WTC11 (cell line): ENCODE data around the gene NR3C2. TPM values are rescaled to one million over a fixed set of nuclear protein-coding genes. Genes with fewer than 3 reads are reported as not detected.

ENCODE experiments used
- ATAC-seq: fragments of 200-7000 bp; cut with Tn5 transposase; 2 replicates; pipeline ENCODE4 v1.10.0; 2021; ENCODE audit warnings: mild to moderate bottlenecking, moderate library complexity
- CTCF ChIA-PET: fragments of 300-600 bp; sonication (Branson Sonifier 250); formaldehyde crosslinking; loops from one replicate; lab custom pipeline; 2021; ENCODE audit warnings: antibody characterized with exemption; lab: Charles Lee
- POLR2A ChIA-PET: fragments of 350-600 bp; sonication (Branson Sonifier 250); formaldehyde crosslinking; loops from one replicate; lab custom pipeline; 2021; ENCODE audit warnings: antibody characterized with exemption; lab: Charles Lee
- DNase-seq: peaks from one replicate; pipeline ENCODE4 v3.0.0; 2021; ENCODE audit warnings: low spot score
- H3K27ac Mint-ChIP-seq: 2 replicates; pipeline ENCODE4 v1.8.0; 2021; ENCODE audit warnings: mixed read lengths
- H3K27me3 Mint-ChIP-seq: 2 replicates; pipeline ENCODE4 v1.8.0; 2021; ENCODE audit warnings: low read depth, mild to moderate bottlenecking, moderate library complexity, mixed read lengths
- H3K36me3 Mint-ChIP-seq: 2 replicates; pipeline ENCODE4 v1.8.0; 2021; ENCODE audit warnings: mixed read lengths
- H3K4me1 Mint-ChIP-seq: 2 replicates; pipeline ENCODE4 v1.8.0; 2022; ENCODE audit warnings: mixed read lengths
- H3K4me3 Mint-ChIP-seq: 2 replicates; pipeline ENCODE4 v1.8.0; 2021; ENCODE audit warnings: mild to moderate bottlenecking, moderate library complexity, mixed read lengths
- H3K9me3 Mint-ChIP-seq: 2 replicates; pipeline ENCODE4 v1.8.0; 2021; ENCODE audit warnings: mixed read lengths
- ATF1 ChIP-seq: sonication (generic); formaldehyde crosslinking; IDR thresholded peaks from 2 replicates; pipeline ENCODE4 v1.8.1; 2023; ENCODE audit warnings: mild to moderate bottlenecking, moderate library complexity, missing genetic modification reagents
- ATF6 ChIP-seq: sonication (generic); formaldehyde crosslinking; IDR thresholded peaks from 2 replicates; pipeline ENCODE4 v1.8.1; 2023; ENCODE audit warnings: mild to moderate bottlenecking, missing genetic modification reagents
- CDX4 ChIP-seq: fragments of 250-450 bp; sonication (Bioruptor Pico); IDR thresholded peaks from 2 replicates; pipeline ENCODE4 v1.9.0; 2021; ENCODE audit warnings: moderate library complexity, mild to moderate bottlenecking, inconsistent platforms, borderline replicate concordance
- FOXJ3 ChIP-seq: sonication (generic); formaldehyde crosslinking; IDR thresholded peaks from 2 replicates; pipeline ENCODE4 v1.9.0; 2021; ENCODE audit warnings: missing genetic modification reagents, mild to moderate bottlenecking, borderline replicate concordance
- JAZF1 ChIP-seq: fragments of 250-450 bp; sonication (Bioruptor Pico); IDR thresholded peaks from 2 replicates; pipeline ENCODE4 v1.9.0; 2021; ENCODE audit warnings: moderate library complexity, mild to moderate bottlenecking, inconsistent platforms
- MAX ChIP-seq: sonication (generic); formaldehyde crosslinking; IDR thresholded peaks from 2 replicates; pipeline ENCODE4 v1.8.0; 2022; ENCODE audit warnings: mild to moderate bottlenecking, missing genetic modification reagents
- MXD4 ChIP-seq: fragments of 250-450 bp; sonication (Bioruptor Pico); IDR thresholded peaks from 2 replicates; pipeline ENCODE4 v1.8.0; 2021; ENCODE audit warnings: mild to moderate bottlenecking, moderate library complexity, borderline replicate concordance
- MYBL2 ChIP-seq: sonication (generic); formaldehyde crosslinking; IDR thresholded peaks from 2 replicates; pipeline ENCODE4 v1.8.1; 2023; ENCODE audit warnings: mild to moderate bottlenecking, moderate library complexity, missing genetic modification reagents
- NFE2L1 ChIP-seq: sonication (generic); formaldehyde crosslinking; IDR thresholded peaks from 2 replicates; pipeline ENCODE4 v1.8.1; 2023; ENCODE audit warnings: missing genetic modification reagents
- NR2C2 ChIP-seq: sonication (generic); formaldehyde crosslinking; IDR thresholded peaks from 2 replicates; pipeline ENCODE4 v1.8.0; 2022; ENCODE audit warnings: mild to moderate bottlenecking, missing genetic modification reagents
- RELA ChIP-seq: sonication (generic); formaldehyde crosslinking; IDR thresholded peaks from 2 replicates; pipeline ENCODE4 v1.8.1; 2022; ENCODE audit warnings: missing genetic modification reagents, mild to moderate bottlenecking, borderline replicate concordance
- SMAD4 ChIP-seq: sonication (generic); formaldehyde crosslinking; IDR thresholded peaks from 2 replicates; pipeline ENCODE4 v1.8.0; 2022; ENCODE audit warnings: mild to moderate bottlenecking, missing genetic modification reagents
- TEAD4 ChIP-seq: sonication (generic); formaldehyde crosslinking; IDR thresholded peaks from 2 replicates; pipeline ENCODE4 v1.8.0; 2022; ENCODE audit warnings: mild to moderate bottlenecking, missing genetic modification reagents
- TP53 ChIP-seq: sonication (generic); formaldehyde crosslinking; IDR thresholded peaks from 2 replicates; pipeline ENCODE4 v1.8.1; 2023; ENCODE audit warnings: mild to moderate bottlenecking, missing genetic modification reagents
- ZNF138 ChIP-seq: sonication (generic); formaldehyde crosslinking; conservative IDR thresholded peaks from 2 replicates; pipeline ENCODE4 v1.8.1; 2022; ENCODE audit warnings: mild to moderate bottlenecking, moderate library complexity, missing genetic modification reagents
- ZNF232 ChIP-seq: sonication (generic); formaldehyde crosslinking; IDR thresholded peaks from 2 replicates; pipeline ENCODE4 v1.8.0; 2022; ENCODE audit warnings: mild to moderate bottlenecking, missing genetic modification reagents
- ZNF416 ChIP-seq: fragments of 250-450 bp; sonication (Bioruptor Pico); IDR thresholded peaks from 2 replicates; pipeline ENCODE4 v1.9.0; 2021; ENCODE audit warnings: mild to moderate bottlenecking, inconsistent platforms
- ZNF423 ChIP-seq: fragments of 250-450 bp; sonication (Bioruptor Pico); IDR thresholded peaks from 2 replicates; pipeline ENCODE4 v2.1.2; 2022; ENCODE audit warnings: mild to moderate bottlenecking, moderate library complexity
- ZNF512 ChIP-seq: sonication (generic); formaldehyde crosslinking; IDR thresholded peaks from 2 replicates; pipeline ENCODE4 v1.8.1; 2022; ENCODE audit warnings: missing genetic modification reagents, borderline replicate concordance
- ZNF532 ChIP-seq: fragments of 250-450 bp; sonication (Bioruptor Pico); IDR thresholded peaks from 2 replicates; pipeline ENCODE4 v1.9.0; 2021; ENCODE audit warnings: mild to moderate bottlenecking, borderline replicate concordance
- total RNA-seq: library from RNA; stranded (reverse); gene quantifications from 3 replicates; pipeline ENCODE4 v1.2.3, GENCODE V29; 2021
- TF ChIP-seq, protein P1 (sequence below): fragments of 250-450 bp; sonication (Bioruptor Pico); IDR thresholded peaks from 2 replicates; pipeline ENCODE4 v1.8.0; 2021; ENCODE audit warnings: mild to moderate bottlenecking

NR3C2 gene
- total RNA-seq, 1 experiment from 2014 or later: 2.8 TPM

- no peaks in the 10 kb centered on the region for H3K36me3 Mint-ChIP-seq
- ChIA-PET POLR2A (no interaction called here), CTCF (no interaction called here)
- H3K27me3 Mint-ChIP-seq: no peaks in the 10 kb centered on the region
- H3K27ac Mint-ChIP-seq: no peak overlapping the region
- no peak for ATAC-seq
- DNase-seq: no peak
- no peak overlapping the region for H3K4me3 Mint-ChIP-seq
- TF ChIP-seq MAX (CRISPR knock-in tag) (no peak), NR2C2 (CRISPR knock-in tag) (no peak), FOXJ3 (CRISPR knock-in tag) (no peak), ZNF532 (no peak), SMAD4 (no peak), ZNF423 (CRISPR knock-in tag) (no peak), ATF6 (CRISPR knock-in tag) (no peak)
- H3K4me1 Mint-ChIP-seq: peaks cover 4% of the 10 kb centered on the region; the same call in 1 of the 2 replicates
- 0 out of 2 replicates have a peak, but pooled peaks cover 5% of the 10 kb centered on the region for H3K9me3 Mint-ChIP-seq
Observed at GRCh38 chr4:148454835-148455234, 12.6 kb upstream of the NR3C2 start.

DNA sequence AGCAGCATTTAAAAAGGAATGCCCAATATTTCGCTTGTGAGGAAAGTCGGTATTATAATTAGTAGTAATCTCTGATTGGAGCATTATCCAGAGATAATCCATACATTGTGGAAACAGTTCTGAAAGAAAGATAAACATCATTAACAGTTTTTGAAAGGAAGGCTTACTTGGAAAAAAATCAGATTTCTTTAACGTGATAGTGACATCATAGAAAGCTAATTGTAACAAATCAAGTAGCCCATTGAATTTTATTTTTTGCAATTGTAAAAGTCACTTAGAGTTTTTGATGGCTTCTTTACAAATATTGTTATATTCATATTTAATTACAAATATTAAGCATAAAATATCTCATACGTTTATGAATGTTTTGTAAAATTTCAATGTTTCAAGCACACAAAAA is 11.6 kb upstream of the NR3C2 start:
- no peak for DNase-seq
- CTCF ChIA-PET: no interaction called here
- H3K9me3 Mint-ChIP-seq: 0 out of 2 replicates have a peak, but pooled peaks cover 5% of the 10 kb centered on the region
- TF ChIP-seq CDX4 (CRISPR knock-in tag): no peak
- TF ChIP-seq, protein P1, sequence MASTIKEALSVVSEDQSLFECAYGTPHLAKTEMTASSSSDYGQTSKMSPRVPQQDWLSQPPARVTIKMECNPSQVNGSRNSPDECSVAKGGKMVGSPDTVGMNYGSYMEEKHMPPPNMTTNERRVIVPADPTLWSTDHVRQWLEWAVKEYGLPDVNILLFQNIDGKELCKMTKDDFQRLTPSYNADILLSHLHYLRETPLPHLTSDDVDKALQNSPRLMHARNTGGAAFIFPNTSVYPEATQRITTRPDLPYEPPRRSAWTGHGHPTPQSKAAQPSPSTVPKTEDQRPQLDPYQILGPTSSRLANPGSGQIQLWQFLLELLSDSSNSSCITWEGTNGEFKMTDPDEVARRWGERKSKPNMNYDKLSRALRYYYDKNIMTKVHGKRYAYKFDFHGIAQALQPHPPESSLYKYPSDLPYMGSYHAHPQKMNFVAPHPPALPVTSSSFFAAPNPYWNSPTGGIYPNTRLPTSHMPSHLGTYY (CRISPR knock-in tag): no peak
- TF ChIP-seq JAZF1 (CRISPR knock-in tag): no peak
- TF ChIP-seq ZNF138 (CRISPR knock-in tag): no peak
- TF ChIP-seq ZNF232 (CRISPR knock-in tag): no peak
- TF ChIP-seq TP53 (CRISPR knock-in tag): no peak
- TF ChIP-seq RELA (CRISPR knock-in tag): no peak
- TF ChIP-seq ATF1 (CRISPR knock-in tag): no peak
- no peak for TF ChIP-seq NFE2L1 (CRISPR knock-in tag)
- no peak for TF ChIP-seq MXD4 (CRISPR knock-in tag)
- TF ChIP-seq MYBL2 (CRISPR knock-in tag): no peak
- no peak for TF ChIP-seq ZNF512
- no peak for TF ChIP-seq TEAD4 (CRISPR knock-in tag)
- no peak for TF ChIP-seq ZNF416 (CRISPR knock-in tag)
- TF ChIP-seq, all 79 proteins: peak for 0
- no peak overlapping the region for H3K4me3 Mint-ChIP-seq
- ATAC-seq: no peak
- POLR2A ChIA-PET: no interaction called here
- H3K27ac Mint-ChIP-seq: no peak overlapping the region
- H3K4me1 Mint-ChIP-seq: peaks cover 4% of the 10 kb centered on the region; the same call in 1 of the 2 replicates
- no peaks in the 10 kb centered on the region for H3K36me3 Mint-ChIP-seq
- H3K27me3 Mint-ChIP-seq: no peaks in the 10 kb centered on the region
